Upper lobe of left lung (tissue), 4 donors: ENCODE data around the gene NAA11.

Experiments
- POLR2A ChIP-seq, 4 donors: fragments of 450-650 bp; IDR thresholded peaks; one replicate each; pipeline ENCODE4 v1.5.1; 2016 to 2017; ENCODE audit warnings: antibody characterized with exemption in 4 of 4, mild to moderate bottlenecking in 2 of 4
- TF ChIP-seq, protein P1 (sequence below), 6 experiments: fragments of 450-650 bp in 4 of 6; fragments of 200-600 bp in 2 of 6; sonication (generic) in 2 of 6; IDR thresholded peaks; one replicate each; pipeline ENCODE4 v1.5.1; 2016 to 2019; ENCODE audit warnings: antibody characterized with exemption in 6 of 6

DNA sequence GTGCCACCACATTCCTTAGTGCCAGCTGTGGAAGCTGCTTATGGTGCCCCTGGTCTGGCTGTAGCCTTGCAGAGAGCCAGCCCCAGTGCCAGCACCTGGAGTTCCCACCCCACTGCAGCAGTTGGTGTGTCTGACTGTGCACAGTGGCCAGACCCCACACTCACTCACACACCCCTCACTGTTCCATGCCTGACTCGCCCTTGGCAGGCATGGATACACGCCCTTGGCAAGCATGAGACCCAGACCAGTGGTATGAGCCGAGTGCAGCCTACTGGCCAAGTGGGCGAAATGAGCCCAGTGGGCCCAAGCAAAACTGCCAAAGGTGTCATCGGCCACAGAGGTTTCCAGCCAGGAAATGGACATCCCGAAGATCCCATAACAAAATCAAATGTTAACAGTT lies 27.4 kb downstream of the NAA11 start:
- TF ChIP-seq, protein P1, sequence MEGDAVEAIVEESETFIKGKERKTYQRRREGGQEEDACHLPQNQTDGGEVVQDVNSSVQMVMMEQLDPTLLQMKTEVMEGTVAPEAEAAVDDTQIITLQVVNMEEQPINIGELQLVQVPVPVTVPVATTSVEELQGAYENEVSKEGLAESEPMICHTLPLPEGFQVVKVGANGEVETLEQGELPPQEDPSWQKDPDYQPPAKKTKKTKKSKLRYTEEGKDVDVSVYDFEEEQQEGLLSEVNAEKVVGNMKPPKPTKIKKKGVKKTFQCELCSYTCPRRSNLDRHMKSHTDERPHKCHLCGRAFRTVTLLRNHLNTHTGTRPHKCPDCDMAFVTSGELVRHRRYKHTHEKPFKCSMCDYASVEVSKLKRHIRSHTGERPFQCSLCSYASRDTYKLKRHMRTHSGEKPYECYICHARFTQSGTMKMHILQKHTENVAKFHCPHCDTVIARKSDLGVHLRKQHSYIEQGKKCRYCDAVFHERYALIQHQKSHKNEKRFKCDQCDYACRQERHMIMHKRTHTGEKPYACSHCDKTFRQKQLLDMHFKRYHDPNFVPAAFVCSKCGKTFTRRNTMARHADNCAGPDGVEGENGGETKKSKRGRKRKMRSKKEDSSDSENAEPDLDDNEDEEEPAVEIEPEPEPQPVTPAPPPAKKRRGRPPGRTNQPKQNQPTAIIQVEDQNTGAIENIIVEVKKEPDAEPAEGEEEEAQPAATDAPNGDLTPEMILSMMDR (IDR thresholded peaks at IDR 0.05): no peak
- no peak for TF ChIP-seq POLR2A (IDR thresholded peaks at IDR 0.05)
